ENCODE data around the gene H1-8. TPM values are rescaled to one million over a fixed set of nuclear protein-coding genes. Genes with fewer than 3 reads are reported as not detected.

The H1-8 gene
- total RNA-seq, 2 donors from 2014 or later: not detected

DNA sequence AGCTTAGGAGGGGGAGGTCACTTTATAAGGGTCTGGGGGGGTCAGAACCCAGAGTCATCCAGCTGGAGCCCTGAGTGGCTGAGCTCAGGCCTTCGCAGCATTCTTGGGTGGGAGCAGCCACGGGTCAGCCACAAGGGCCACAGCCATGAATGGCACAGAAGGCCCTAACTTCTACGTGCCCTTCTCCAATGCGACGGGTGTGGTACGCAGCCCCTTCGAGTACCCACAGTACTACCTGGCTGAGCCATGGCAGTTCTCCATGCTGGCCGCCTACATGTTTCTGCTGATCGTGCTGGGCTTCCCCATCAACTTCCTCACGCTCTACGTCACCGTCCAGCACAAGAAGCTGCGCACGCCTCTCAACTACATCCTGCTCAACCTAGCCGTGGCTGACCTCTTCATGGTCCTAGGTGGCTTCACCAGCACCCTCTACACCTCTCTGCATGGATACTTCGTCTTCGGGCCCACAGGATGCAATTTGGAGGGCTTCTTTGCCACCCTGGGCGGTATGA, 14.3 kb upstream of the H1-8 start, which contains the start of gene RHO:
RHO (plus strand) TSS at position 51 of the 512 bp plus-strand sequence; CDS start at position 146, 95 bp downstream.
- Histone ChIP-seq H3K4me3 (no peak within 1 kb of the TSS), H3K27ac (no peak within 1 kb of the TSS), H3K36me3 (no peaks in the 10 kb centered on the region), H3K4me1 (replicated peaks) (no peaks in the 10 kb centered on the region), H3K9me3 (no peaks in the 10 kb centered on the region), H3K27me3 (replicated peaks; ENCODE audit: insufficient read depth) (no peaks in the 10 kb centered on the region)
- no peak for DNase-seq (ENCODE audit: low spot score)
- intact Hi-C loops (cut with DNase I): no loop called here
- TF ChIP-seq, protein P1, sequence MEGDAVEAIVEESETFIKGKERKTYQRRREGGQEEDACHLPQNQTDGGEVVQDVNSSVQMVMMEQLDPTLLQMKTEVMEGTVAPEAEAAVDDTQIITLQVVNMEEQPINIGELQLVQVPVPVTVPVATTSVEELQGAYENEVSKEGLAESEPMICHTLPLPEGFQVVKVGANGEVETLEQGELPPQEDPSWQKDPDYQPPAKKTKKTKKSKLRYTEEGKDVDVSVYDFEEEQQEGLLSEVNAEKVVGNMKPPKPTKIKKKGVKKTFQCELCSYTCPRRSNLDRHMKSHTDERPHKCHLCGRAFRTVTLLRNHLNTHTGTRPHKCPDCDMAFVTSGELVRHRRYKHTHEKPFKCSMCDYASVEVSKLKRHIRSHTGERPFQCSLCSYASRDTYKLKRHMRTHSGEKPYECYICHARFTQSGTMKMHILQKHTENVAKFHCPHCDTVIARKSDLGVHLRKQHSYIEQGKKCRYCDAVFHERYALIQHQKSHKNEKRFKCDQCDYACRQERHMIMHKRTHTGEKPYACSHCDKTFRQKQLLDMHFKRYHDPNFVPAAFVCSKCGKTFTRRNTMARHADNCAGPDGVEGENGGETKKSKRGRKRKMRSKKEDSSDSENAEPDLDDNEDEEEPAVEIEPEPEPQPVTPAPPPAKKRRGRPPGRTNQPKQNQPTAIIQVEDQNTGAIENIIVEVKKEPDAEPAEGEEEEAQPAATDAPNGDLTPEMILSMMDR (IDR thresholded peaks at IDR 0.05): no peak
- TF ChIP-seq POLR2A (IDR thresholded peaks at IDR 0.05) (no peak), POLR2AphosphoS5 (IDR thresholded peaks at IDR 0.05) (no peak)
- 94% methylated on average over 17 of the region's 18 CpGs for WGBS

DNA sequence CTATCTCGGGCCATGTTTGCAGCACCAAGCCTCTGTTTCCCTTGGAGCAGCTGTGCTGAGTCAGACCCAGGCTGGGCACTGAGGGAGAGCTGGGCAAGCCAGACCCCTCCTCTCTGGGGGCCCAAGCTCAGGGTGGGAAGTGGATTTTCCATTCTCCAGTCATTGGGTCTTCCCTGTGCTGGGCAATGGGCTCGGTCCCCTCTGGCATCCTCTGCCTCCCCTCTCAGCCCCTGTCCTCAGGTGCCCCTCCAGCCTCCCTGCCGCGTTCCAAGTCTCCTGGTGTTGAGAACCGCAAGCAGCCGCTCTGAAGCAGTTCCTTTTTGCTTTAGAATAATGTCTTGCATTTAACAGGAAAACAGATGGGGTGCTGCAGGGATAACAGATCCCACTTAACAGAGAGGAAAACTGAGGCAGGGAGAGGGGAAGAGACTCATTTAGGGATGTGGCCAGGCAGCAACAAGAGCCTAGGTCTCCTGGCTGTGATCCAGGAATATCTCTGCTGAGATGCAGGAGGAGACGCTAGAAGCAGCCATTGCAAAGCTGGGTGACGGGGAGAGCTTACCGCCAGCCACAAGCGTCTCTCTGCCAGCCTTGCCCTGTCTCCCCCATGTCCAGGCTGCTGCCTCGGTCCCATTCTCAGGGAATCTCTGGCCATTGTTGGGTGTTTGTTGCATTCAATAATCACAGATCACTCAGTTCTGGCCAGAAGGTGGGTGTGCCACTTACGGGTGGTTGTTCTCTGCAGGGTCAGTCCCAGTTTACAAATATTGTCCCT, 13.4 kb upstream of the H1-8 start:
- Histone ChIP-seq H3K27ac (no peak overlapping the region), H3K4me1 (replicated peaks) (no peaks in the 10 kb centered on the region), H3K27me3 (replicated peaks; ENCODE audit: insufficient read depth) (no peaks in the 10 kb centered on the region), H3K36me3 (no peaks in the 10 kb centered on the region), H3K9me3 (no peaks in the 10 kb centered on the region), H3K4me3 (no peak overlapping the region)
- 71% methylated on average over 12 of the region's 12 CpGs for WGBS
- TF ChIP-seq POLR2A (IDR thresholded peaks at IDR 0.05): no peak
- TF ChIP-seq POLR2AphosphoS5 (IDR thresholded peaks at IDR 0.05): no peak
- TF ChIP-seq, protein P1 (IDR thresholded peaks at IDR 0.05): no peak
- no peak for DNase-seq (ENCODE audit: low spot score)
- intact Hi-C loops (cut with DNase I): no loop called here

DNA sequence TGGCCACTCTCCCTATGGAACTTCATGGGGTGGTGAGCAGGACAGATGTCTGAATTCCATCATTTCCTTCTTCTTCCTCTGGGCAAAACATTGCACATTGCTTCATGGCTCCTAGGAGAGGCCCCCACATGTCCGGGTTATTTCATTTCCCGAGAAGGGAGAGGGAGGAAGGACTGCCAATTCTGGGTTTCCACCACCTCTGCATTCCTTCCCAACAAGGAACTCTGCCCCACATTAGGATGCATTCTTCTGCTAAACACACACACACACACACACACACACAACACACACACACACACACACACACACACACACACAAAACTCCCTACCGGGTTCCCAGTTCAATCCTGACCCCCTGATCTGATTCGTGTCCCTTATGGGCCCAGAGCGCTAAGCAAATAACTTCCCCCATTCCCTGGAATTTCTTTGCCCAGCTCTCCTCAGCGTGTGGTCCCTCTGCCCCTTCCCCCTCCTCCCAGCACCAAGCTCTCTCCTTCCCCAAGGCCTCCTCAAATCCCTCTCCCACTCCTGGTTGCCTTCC, 12.7 kb upstream of the H1-8 start:
- Histone ChIP-seq H3K27me3 (replicated peaks; ENCODE audit: insufficient read depth) (no peaks in the 10 kb centered on the region), H3K9me3 (no peaks in the 10 kb centered on the region), H3K4me1 (replicated peaks) (no peaks in the 10 kb centered on the region), H3K27ac (no peak overlapping the region), H3K36me3 (no peaks in the 10 kb centered on the region), H3K4me3 (no peak overlapping the region)
- TF ChIP-seq POLR2AphosphoS5 (IDR thresholded peaks at IDR 0.05): no peak
- TF ChIP-seq POLR2A (IDR thresholded peaks at IDR 0.05): no peak
- TF ChIP-seq, protein P1 (IDR thresholded peaks at IDR 0.05): no peak
- intact Hi-C loops (cut with DNase I): no loop called here
- WGBS: 41% methylated on average over 6 of the region's 6 CpGs
- no peak for DNase-seq (ENCODE audit: low spot score)

DNA sequence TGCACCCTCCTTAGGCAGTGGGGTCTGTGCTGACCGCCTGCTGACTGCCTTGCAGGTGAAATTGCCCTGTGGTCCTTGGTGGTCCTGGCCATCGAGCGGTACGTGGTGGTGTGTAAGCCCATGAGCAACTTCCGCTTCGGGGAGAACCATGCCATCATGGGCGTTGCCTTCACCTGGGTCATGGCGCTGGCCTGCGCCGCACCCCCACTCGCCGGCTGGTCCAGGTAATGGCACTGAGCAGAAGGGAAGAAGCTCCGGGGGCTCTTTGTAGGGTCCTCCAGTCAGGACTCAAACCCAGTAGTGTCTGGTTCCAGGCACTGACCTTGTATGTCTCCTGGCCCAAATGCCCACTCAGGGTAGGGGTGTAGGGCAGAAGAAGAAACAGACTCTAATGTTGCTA, 12.2 kb upstream of the H1-8 start:
- no peak overlapping the region for H3K27ac ChIP-seq
- WGBS: 97% methylated on average over 13 of the region's 13 CpGs
- no peak for DNase-seq (ENCODE audit: low spot score)
- no peaks in the 10 kb centered on the region for H3K36me3 ChIP-seq
- intact Hi-C loops (cut with DNase I): no loop called here
- H3K9me3 ChIP-seq: no peaks in the 10 kb centered on the region
- H3K4me1 ChIP-seq (replicated peaks): no peaks in the 10 kb centered on the region
- no peaks in the 10 kb centered on the region for H3K27me3 ChIP-seq (replicated peaks; ENCODE audit: insufficient read depth)
- H3K4me3 ChIP-seq: no peak overlapping the region
- no peak for TF ChIP-seq POLR2A (IDR thresholded peaks at IDR 0.05)
- TF ChIP-seq, protein P1 (IDR thresholded peaks at IDR 0.05): no peak

Measured in prostate gland (tissue), 2 donors.